Measurements from ENCODE around the gene FSTL4. TPM values are rescaled to one million over a fixed set of nuclear protein-coding genes. Genes with fewer than 3 reads are reported as not detected.

Gene FSTL4
- not detected in 2 replicates for total RNA-seq (2014; rRNA removed; shearing (Covaris generic))

DNA sequence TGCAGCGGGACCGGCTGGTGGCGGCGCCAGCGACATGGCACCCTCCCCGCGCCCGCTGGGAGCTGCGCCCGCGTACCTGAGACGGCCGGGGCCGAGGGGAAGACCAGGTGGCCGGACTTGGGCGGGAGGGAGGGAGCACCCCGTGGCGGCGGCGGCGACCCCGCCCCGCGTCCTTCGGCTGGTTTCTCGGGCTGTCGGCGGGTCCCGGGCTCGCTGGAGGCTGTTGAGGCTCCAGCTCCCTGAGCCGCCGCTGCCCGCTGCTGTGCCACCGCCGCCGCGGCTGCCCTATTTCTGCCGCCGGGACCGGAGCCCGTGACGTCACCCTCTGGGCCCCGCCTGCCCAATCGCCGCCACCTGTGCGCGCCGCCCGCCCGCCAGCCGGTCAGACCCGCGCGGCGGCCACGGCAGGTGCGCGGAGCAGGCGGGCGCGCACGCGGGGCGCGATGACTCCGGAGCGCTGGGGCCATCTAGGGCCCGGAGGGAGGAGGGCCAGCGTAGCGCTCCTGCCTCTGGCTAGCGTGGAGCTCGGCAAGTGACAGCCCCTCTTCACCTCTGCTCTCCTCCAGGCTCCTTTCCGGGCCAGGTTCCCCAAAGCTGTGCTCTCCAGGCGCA lies at the start of gene FSTL4:
TSS of gene FSTL4 (minus strand) at position 293 of the 612 bp plus-strand sequence.
- DNase-seq (ENCODE audit: low read depth): peak; percentile 7

DNA sequence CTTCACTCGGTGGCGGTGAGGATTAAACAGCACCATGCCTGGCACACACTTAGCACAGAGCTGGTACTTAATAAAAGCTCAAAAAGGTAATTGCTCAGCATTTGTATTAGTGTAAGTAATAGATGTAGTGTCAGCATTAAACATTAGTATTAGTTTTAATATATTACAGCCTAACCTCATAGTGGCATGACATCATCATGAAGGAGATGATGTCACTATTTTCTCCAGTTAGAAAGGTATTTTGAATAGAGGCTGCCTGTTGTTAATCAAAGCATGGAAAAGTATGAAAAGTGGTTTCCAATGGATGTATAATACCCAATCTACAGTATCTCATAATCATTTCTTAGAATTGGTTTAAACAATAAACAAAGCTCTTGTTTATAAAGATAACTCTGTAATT lies 49.0 kb upstream of the FSTL4 start:
- no peak for DNase-seq (ENCODE audit: low read depth)

DNA sequence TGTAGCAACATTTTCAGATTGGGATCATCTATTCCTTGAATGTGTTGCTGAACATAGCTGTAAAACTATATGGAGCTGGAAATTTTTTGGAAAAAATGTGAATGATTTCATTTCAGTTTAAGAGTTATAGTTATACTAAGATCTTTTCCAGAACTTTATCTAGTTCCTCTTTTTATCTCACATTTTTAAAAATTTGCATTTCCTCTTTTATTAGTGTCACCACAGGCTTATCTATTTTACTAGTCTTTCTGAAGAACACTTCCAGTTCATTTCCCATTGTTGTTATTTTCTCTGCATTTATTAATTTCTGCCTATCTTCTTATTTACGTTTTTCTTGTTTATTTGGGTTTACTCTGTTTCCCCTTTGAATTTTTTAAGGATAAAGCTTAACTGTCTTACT lies 46.0 kb upstream of the FSTL4 start:
- DNase-seq (ENCODE audit: low read depth): no peak

DNA sequence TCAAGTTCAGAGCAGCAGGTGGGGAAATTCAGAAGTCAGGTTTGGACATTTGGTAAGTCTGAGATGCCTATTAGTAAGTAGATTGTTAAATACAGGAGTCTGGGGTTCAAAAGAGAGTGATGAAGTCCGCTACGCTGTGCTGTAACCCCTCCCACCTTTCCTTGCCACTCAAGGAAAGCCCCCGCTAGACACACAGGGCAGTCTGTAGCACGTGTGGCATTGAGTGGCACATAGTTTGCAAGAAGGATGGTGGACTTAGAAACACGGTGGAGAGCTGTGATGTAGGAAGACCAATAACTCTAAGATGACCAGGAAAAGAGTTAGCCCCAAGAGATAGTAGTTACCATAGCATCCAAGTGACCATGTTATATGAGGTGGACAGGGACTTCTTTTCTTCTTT lies 44.7 kb upstream of the FSTL4 start:
- DNase-seq (ENCODE audit: low read depth): no peak

DNA sequence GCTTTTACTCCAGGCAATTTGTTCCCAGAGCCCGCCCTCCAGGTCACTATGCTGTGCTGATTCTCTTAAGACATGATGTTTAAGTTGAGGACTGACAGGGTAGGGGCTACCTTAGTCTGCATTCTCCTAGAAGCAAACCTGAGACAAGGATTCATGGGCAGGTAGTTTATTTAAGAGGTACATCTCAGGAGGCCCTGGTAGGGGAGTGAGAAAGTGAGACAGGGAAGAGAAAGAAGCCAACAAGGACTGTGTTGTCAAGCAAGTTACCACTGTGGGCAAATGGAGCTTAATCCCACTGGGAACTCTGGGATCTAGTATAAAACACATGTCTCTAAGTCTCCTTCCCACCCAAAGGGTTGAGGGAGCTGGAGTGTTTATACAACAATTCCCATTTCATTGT lies 43.6 kb upstream of the FSTL4 start:
- DNase-seq (ENCODE audit: low read depth): no peak

DNA sequence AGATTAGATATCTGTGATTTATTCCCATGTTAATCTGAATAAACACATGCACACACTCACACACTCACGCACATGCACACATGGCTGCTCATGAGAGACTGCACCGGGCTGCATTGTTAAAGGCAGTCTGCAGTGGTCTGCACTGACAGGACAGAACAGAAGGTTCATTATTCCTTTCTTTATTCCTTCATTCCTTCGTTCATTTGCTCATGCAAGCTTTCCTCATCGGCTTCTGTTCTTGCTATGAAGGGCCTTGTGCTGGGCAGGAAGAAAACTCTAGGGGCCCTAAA lies 41.4 kb upstream of the FSTL4 start:
- DNase-seq (ENCODE audit: low read depth): no peak

DNA sequence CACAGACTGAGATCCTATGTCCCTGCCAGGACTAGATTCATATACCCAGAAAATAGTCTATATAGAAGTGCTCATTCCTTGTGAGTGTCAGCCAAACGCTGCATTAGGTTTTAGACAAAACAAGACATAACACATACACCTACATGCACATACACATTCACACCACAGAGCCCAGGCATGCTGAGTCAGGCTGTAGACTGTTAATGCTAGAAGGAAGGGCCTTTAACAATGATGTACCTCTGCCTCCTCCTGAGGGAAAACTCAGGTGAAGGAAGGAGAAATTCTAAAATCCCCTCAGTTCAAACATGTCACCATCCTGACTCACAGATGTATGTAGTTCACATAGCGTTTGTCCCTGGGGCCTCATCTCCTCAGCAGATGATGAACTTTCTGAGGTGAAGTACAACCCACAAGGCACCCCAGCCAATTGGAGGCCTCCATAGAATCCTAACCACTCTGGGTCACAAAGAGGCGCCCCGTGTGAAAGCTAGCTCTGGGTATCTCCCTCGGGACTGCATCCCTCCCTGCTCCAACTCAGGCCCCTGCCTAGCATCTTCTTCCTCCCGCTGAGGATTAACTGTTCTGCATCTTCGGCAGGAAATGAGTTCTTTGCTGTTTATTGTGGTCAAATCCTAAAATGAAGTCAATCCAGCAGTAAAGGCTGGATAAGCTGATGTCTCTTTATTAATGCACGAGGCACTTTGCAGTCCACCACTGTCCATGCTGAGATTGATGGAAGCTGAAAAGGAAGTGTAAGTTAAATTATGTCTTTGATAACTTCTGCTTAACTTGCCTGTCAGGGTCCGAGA lies 40.8 kb upstream of the FSTL4 start:
- DNase-seq (ENCODE audit: low read depth): no peak

DNA sequence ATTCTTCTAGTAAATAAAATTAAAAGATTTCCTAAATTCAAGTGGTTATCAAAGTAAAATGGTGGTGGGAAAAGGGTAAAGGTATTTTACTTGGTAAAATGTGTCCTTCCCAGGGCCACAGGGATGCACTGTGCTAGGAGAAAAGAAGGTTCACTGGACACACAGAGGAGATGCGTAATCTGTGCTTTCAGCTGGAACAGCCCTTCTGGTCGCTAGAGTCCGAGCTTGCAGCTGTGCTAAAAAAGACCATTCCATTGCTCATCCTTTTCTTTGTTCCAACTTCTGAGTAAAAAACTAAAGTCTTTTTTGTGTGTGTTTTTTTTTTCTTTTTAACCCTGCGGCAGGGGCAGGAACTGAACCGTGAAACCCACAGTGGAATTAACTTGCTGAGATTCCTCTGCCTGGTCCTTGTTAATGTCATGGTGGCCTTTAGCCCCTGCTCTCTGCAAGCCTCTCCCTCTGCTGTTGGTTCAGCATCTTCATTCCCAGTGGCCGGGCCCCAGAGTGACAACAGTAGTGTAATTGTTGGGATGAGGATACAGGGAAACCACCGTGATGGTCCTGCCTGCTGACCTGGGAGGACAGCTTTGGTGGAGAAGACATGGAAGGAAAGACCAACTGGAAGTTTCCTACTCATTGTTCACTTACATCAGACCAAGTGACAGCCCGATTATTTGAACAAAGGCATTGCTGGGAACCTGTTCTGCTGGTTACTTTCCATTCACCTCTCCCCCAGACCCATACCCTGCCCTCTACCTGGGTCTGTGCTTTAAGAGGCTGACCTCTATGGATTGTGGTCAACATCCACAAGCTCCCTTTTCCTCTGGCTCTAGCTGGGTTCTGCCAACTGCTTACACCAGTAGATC lies 31.9 kb upstream of the FSTL4 start:
- no peak for DNase-seq (ENCODE audit: low read depth)

DNA sequence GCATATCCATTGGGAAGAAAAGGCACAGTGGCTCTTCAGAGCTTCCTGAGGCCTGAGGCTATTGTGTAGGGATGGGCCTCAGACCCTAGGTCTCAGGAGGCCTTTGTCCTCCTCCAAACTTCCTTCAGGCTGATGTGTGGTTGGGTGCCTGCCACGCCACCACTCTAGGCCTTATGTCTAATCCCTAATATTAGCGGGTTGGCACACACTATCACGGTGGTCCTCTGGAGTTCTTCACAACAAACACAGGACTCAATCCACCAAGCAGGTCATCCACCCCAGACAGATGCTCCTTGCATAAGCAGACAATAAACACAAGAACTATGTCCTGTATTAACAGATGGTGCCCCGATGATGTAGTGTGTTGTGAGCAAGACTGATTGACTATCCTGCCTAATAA lies 31.0 kb upstream of the FSTL4 start:
- no peak for DNase-seq (ENCODE audit: low read depth)

DNA sequence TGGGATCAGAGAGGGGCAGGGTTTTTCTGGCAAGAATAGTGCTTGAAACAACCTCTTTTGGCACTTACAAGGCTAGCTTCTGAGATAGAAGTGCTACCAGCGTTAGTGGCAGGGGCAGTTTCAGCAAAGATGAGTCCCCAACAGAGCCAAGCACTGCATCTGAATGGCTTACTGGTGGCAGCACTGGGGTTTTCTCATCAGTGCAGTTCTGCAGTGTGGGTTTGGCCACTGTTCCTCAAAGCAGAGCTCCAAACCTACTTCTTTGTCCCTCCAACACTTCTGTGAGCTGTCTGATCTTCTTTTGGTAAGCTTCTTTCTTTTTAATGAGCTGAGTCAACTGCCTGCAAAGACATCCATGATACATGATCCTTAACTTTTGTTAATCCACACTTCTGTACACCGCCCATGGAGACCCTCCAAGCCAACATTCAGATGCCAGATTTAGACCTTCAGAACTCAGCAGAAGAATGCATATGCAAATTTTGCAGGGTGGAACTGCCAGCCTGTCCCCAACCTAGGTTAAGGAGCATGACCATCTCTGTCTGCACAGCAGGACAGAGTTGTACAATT lies 29.9 kb upstream of the FSTL4 start:
- no peak for DNase-seq (ENCODE audit: low read depth)

DNA sequence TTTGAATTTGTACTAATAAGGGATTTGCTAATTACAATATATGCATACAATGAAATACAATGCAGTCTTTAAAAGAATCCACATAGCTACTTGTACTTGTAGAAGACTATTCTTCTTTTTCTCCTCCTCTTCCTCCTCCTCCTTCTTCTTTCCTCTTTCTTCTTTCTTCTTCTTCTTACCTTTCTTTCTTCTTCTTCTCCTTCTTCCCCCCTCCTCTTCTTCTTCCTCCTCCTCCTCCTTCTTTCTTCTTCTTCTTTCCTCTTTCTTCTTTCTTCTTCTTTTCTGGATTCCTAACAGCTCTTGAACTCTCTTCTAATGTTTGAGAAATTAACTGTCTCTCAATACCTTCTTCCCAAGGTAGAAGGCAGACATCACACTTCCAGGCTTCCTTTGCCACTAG lies 29.3 kb upstream of the FSTL4 start:
- no peak for DNase-seq (ENCODE audit: low read depth)

DNA sequence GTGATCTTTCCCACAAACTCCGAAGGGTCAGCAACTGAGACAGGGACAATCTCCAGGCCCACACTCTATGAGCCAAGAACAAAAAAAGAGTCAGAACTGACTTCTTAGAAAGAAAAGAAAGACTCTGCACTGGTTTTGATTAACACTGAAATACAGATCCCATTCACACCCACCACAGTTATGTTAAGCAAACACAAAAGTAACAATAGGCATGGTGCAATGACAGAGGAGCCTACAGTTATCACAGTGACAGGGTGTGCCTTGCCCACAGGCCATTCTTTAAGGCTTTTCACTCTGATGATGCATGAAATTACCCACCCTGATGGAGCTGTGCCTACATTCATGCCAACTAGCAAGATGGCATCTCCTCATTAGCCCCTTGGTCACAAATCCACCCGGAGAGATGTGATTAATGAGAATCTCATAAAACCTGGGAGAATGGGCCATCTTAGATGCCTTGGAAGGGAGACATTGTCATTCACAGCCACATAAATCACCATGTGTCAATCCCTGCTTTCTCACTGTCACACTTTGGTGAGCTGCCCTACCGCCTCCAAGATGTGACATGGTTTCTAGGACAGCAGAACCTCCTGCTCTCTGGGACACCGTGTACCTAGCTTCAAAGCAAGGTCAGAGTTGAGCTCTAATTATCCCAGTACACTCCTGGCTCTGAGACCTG lies 27.6 kb upstream of the FSTL4 start:
- no peak for DNase-seq (ENCODE audit: low read depth)

DNA sequence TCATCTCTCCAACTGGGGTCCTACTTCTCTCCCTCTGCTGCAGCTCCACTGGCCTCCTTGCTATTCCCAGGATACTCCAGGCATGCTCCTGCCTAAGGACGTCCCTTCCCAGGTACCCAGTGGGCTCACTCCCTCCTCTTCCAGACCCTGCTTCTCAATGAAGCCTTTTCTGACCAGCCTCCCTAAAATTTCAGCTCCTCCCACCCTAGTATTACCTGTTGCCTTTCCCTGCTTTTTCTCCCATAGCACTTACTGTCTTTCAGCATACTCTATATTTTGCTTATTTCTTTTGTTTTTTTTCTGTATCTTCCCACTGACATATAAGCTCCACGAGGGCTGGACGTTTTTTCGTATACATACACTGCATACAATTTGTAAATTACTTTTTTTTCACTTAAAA lies 26.1 kb upstream of the FSTL4 start:
- DNase-seq (ENCODE audit: low read depth): no peak

DNA sequence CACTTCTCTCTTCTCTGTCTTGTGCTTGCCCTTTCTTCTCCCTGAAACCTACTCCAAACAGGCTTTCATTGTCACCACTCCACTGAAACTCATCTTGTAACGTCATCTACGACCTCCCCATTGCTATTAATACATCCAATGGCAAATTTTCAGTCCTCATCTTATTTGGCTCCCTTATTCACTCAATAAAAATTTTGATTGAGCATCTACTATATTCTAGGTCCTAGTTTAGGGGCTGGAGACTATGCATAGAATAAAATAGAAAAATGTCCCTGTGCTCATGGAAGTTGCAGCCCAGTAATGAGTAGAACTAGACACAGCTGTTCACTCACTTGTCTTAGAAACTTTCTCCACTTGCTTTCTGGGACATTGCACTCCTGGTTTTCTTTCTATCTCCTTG lies 24.9 kb upstream of the FSTL4 start:
- no peak for DNase-seq (ENCODE audit: low read depth)

DNA sequence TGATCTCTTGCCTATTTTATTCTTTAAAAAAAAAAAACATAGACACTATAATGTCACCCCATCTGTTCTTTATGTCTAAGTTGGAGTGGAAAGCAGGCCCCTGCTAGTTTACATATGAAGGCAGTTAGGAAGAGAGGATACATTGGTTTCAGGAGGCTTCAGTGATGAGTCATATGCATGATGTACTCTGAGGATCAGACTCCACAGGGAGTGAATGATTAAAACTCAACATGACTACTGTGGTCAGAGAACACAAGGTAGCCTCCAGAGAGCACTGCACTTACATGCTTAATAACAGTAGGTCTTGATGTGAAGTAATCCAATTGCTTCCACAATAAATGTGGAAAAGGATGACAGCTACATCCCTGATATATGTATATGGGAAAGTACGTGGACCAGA lies 22.7 kb upstream of the FSTL4 start:
- DNase-seq (ENCODE audit: low read depth): peak; percentile 72

DNA sequence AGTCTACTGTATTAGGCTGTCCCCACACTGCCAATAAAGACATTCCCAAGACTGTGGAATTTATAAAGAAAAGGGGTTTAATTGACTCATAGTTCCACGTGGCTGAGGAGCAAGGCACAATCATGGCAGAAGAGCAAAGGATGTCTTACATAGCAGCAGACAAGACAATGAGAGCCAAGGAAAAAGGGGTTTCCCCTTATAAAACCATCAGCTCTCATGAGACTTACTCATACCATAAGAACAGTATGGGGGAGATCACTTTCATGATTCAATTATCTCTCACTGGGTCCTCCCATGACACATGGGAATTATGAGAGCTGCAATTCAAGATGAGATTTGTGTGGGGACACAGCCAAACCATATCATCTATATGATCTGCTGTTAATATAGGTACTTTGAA lies 14.8 kb upstream of the FSTL4 start:
- no peak for DNase-seq (ENCODE audit: low read depth)

DNA sequence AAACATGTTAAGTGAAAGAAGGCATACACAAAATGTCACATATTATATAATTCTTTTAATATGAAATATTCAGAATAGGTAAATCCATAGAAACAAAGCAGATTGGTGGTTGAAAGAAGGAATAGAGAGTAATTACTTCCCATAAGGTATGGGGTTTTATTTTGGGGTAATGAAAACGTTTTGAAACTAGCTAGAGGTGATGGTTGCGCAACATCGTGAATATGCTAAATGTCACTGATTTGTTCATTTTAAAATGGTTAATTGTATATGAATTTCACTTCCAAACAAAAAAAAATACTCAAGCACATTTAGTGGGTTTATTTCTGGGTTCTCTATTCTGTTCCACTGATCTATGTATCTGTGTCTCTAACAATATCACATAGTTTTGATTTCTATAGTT lies 12.0 kb upstream of the FSTL4 start:
- DNase-seq (ENCODE audit: low read depth): no peak

DNA sequence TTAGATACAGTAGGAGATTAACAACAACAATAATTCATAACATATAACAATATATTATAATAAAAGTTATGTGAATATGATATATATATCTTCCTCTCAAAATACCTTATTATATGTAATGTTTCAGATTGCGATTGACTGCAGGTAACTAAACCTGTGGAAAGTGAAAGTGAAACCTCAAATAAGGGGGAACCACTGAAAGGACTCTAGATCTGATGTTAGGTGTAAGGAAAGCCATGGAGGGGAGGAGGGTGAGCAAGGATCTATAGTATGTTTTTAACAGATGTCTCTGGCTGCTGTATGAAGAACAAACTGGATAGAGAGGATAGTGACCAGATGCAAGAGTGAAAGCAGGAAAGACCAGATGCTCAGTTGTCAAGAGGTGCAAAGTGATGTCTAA lies 5.8 kb upstream of the FSTL4 start:
- peak; percentile 6 for DNase-seq (ENCODE audit: low read depth)

DNA sequence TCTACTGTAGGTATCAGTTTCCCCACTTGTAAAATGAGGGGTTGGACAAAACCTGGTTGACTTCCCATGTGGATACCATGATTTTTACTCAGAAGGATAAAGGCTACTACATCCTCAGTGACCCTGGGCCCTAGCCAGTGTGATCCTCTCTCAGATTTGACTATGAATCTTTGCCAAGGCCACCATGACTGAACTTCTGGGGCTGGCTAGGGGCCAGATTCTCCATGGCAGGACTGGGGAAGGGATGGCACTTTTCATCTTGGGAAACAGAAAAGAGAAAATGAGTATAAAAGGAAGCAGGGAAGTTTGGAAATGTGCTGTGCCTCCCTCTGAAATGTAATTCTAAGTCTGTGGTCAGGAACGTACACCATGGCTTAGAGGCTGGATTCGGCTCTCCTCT lies 1.4 kb upstream of the FSTL4 start:
- DNase-seq (ENCODE audit: low read depth): no peak

DNA sequence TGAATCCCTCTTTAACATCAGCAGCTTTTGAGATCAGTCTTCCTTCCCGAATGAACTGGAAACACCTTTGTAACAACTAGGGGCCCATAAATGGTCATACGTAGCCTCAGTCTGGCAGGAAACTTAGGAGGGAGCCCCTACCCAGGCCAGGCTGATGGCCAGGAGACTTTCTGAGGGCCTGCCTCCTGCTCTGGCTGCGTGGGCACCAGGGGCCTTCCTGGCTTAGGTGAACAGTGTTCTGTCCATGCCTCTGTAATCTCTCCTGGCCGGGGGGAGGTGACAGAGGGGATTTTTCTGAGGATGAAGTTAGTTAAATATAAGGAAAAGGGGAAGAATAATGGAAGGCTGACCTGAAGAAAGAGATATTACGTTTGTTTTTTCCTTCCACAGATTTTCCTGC lies 843 bp upstream of the FSTL4 start:
- no peak for DNase-seq (ENCODE audit: low read depth)

DNA sequence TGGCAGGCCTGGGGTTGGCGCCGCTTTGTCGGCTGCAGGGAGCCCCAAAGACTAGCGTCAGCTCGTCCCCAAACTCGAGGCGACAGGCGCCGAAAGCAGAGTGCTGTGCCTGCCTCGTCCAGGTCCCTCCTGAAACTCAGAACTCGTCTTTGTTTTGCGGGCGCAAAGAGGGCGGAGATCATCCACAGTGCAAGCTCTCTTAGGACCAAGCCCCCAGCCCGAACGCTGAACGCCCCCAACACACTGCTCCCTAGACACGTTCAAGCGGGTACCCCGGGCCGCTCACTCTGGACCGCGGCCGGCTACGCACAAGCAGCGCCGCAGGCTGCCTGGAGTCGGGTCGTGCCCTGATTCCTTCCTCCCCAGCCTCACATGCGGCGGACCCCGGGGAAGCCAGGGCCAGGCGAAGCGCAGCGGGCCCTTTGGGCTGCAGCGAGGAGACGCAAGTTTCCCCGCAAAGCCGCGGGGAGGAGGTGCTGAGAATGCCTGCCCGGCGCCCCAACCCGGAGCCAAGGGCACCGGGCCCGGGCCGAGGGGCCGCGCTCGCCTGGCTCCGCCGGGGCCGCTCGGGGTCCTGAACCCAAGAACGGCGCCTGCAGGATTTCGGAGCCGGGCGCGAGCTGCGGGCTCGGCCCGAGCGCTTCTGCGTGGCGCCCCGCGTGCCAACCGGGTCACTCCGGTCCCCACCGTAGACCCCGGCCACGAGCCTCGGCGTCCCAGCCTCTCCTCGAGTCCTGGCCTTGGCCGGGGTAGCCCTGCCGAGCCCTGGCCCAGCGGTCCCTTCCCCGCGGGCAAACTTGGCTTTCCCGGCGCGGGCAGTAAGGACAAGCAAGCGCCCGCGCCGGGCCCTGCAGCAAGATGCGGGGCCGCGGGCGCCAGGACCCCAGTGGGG lies 738 bp downstream of the FSTL4 start:
- DNase-seq (ENCODE audit: low read depth): no peak
